Body of pancreas (tissue), 4 donors: ENCODE data around the gene BAAT. TPM values are rescaled to one million over a fixed set of nuclear protein-coding genes. Genes with fewer than 3 reads are reported as not detected.
A peak's percentile ranks its signal among the peaks of the same experiment; 100 is the strongest.

Experiments
- ATAC-seq: fragments of 150-250 bp; one replicate; pipeline ENCODE4 v1.9.1; 2016
- DNase-seq, 4 donors: peaks; one replicate each; pipeline ENCODE4 v3.0.0-alpha.2; 2019
- H3K27ac ChIP-seq, 4 donors: fragments of 200-600 bp; sonication (generic); 1 replicate in 3 of 4; 2 replicates in 1 of 4; pipeline versions ENCODE4 v1.5.1 to v1.6.1; 2016 to 2019; ENCODE audit warnings: mild to moderate bottlenecking in 1 of 4, mixed read lengths in 1 of 4, moderate library complexity in 1 of 4
- H3K27me3 ChIP-seq, 2 donors: fragments of 200-600 bp; sonication (generic); one replicate each; pipeline ENCODE4 v1.6.0; 2016; ENCODE audit warnings: mild to moderate bottlenecking in 1 of 2
- H3K36me3 ChIP-seq, 2 donors: fragments of 200-600 bp; sonication (generic); replicated peaks in 1 of 2; 2 replicates each; pipeline ENCODE4 v1.5.1; 2016; ENCODE audit warnings: low read depth in 2 of 2; ENCODE audit not compliant: insufficient read depth in 1 of 2
- H3K4me1 ChIP-seq: fragments of 200-600 bp; sonication (generic); one replicate; pipeline ENCODE4 v1.6.0; 2016
- H3K4me3 ChIP-seq, 2 donors: fragments of 200-600 bp; sonication (generic); 1 replicate in 1 of 2; 2 replicates in 1 of 2; pipeline ENCODE4 v1.5.1; 2016 to 2019
- H3K9me3 ChIP-seq, 3 donors: fragments of 200-600 bp; sonication (generic); 1 replicate in 2 of 3; 2 replicates in 1 of 3; pipeline ENCODE4 v1.5.1; 2016
- POLR2A ChIP-seq, 3 donors: fragments of 450-650 bp; IDR thresholded peaks; one replicate each; pipeline ENCODE4 v1.6.1; 2016; ENCODE audit warnings: antibody characterized with exemption in 3 of 3, mild to moderate bottlenecking in 2 of 3
- WGBS, 2 donors: methylation state at CpG; one replicate each; pipeline ENCODE4 v1.1.5; 2017; 5-methylcytosine and 5-hydroxymethylcytosine counted together
- intact Hi-C: fragments of 100-400 bp; cut with DNase I; formaldehyde crosslinking; loops from one replicate; pipeline ENCODE4 v1.15.1; 2023
- total RNA-seq, 2 donors: library from RNA; depleted of rRNA; stranded (reverse); fragments of >200 nt; gene quantifications; one replicate each; pipeline ENCODE4 v1.1.0, GENCODE V29; 2016
- TF ChIP-seq, protein P1 (sequence below), 7 experiments: fragments of 450-650 bp in 4 of 7; fragments of 200-600 bp in 3 of 7; sonication (generic) in 3 of 7; IDR thresholded peaks; one replicate each; pipeline ENCODE4 v1.5.1; 2016 to 2019; ENCODE audit warnings: antibody characterized with exemption in 7 of 7

Gene BAAT
- total RNA-seq, 2 donors from 2014 or later, result 1.0 to 2.6 TPM

DNA sequence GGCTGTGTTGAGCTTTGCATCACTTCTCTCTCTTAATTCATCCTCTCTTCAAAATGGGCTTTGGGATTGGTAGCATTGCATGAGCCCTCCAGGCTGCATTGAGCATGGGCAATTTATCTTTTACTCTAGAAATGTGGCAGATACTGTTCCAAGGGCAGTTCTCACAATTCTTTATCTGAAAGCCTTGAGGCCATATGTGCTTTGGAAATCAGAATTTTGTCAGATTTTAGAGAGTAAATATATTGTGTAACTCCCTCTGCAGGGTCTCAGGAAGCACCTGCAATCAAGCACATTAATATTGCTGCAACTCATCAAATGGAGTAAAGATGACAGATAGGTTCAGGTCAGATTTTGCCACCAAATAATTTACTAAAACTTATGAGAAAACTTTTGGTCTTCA lies 33.2 kb upstream of the BAAT start:
- ATAC-seq (peak; percentile 54), DNase-seq (no peak)
- Histone ChIP-seq H3K27ac (peak overlapping the region in 2 of 4 donors; percentile 9 to 27), H3K9me3 (no peaks in the 10 kb centered on the region), H3K36me3 (no peaks in the 10 kb centered on the region), H3K4me1 (peaks cover 56% of the 10 kb centered on the region), H3K4me3 (no peak overlapping the region), H3K27me3 (no peaks in the 10 kb centered on the region)
- intact Hi-C loops, result no loop called here
- TF ChIP-seq POLR2A (IDR thresholded peaks at IDR 0.05), result no peak
- TF ChIP-seq, protein P1, sequence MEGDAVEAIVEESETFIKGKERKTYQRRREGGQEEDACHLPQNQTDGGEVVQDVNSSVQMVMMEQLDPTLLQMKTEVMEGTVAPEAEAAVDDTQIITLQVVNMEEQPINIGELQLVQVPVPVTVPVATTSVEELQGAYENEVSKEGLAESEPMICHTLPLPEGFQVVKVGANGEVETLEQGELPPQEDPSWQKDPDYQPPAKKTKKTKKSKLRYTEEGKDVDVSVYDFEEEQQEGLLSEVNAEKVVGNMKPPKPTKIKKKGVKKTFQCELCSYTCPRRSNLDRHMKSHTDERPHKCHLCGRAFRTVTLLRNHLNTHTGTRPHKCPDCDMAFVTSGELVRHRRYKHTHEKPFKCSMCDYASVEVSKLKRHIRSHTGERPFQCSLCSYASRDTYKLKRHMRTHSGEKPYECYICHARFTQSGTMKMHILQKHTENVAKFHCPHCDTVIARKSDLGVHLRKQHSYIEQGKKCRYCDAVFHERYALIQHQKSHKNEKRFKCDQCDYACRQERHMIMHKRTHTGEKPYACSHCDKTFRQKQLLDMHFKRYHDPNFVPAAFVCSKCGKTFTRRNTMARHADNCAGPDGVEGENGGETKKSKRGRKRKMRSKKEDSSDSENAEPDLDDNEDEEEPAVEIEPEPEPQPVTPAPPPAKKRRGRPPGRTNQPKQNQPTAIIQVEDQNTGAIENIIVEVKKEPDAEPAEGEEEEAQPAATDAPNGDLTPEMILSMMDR (IDR thresholded peaks at IDR 0.05), result no peak

DNA sequence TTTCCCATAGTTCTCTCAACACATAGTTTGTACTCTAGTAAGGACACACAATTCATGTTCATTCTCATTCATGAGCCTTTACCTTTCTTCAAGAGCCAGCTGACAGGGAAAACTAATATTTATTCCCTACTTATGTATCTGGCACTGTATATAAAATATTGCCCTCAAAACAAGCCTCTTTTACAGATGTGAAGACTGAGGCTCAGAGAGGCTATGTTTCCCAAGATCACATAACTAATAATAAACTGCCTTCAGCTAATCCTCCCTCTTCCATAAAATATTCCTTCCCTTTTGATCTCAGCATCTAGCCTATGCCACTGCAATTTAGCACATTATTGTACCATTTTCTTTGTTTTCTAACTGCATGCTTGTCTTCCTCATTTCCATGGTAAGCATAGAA lies 32.6 kb upstream of the BAAT start:
- intact Hi-C loops, result no loop called here
- H3K9me3 ChIP-seq, result no peaks in the 10 kb centered on the region

GRCh38 chr9:101415578-101415977 lies 30.8 kb upstream of the BAAT start:
- DNase-seq (no peak), ATAC-seq (no peak)
- Histone ChIP-seq H3K27ac (no peak overlapping the region), H3K4me1 (peaks cover 32% of the 10 kb centered on the region), H3K27me3 (no peaks in the 10 kb centered on the region), H3K36me3 (no peaks in the 10 kb centered on the region), H3K4me3 (no peak overlapping the region), H3K9me3 (peaks cover 0 to 5% (median 0%) of the 10 kb centered on the region in 3 donors)
- intact Hi-C loops, result no loop called here
- TF ChIP-seq, protein P1 (IDR thresholded peaks at IDR 0.05), result no peak
- no peak for TF ChIP-seq POLR2A (IDR thresholded peaks at IDR 0.05)

More for the DNA sequence above, 32.6 kb upstream of the BAAT start:
- no peaks in the 10 kb centered on the region for H3K27me3 ChIP-seq
- peaks cover 50% of the 10 kb centered on the region for H3K4me1 ChIP-seq
- TF ChIP-seq POLR2A (IDR thresholded peaks at IDR 0.05), result no peak
- TF ChIP-seq, protein P1 (IDR thresholded peaks at IDR 0.05), result no peak
- no peak overlapping the region for H3K4me3 ChIP-seq
- H3K27ac ChIP-seq, result peak overlapping the region in 2 of 4 donors; percentile 9 to 27
- H3K36me3 ChIP-seq, result no peaks in the 10 kb centered on the region
- DNase-seq (no peak), ATAC-seq (no peak)

GRCh38 chr9:101414839-101415238 lies 30.0 kb upstream of the BAAT start:
- Histone ChIP-seq H3K27ac (no peak overlapping the region), H3K27me3 (no peaks in the 10 kb centered on the region), H3K9me3 (peaks cover 0 to 13% (median 0%) of the 10 kb centered on the region in 3 donors), H3K4me1 (peaks cover 28% of the 10 kb centered on the region), H3K4me3 (no peak overlapping the region), H3K36me3 (no peaks in the 10 kb centered on the region)
- intact Hi-C loops, result no loop called here
- ATAC-seq, result no peak
- DNase-seq, result no peak
- no peak for TF ChIP-seq POLR2A (IDR thresholded peaks at IDR 0.05)
- TF ChIP-seq, protein P1 (IDR thresholded peaks at IDR 0.05), result no peak

- H3K36me3 ChIP-seq, result peaks cover 36 to 40% of the 10 kb centered on the region in 2 donors
- TF ChIP-seq, protein P1 (IDR thresholded peaks at IDR 0.05), result no peak
- no peak for TF ChIP-seq POLR2A (IDR thresholded peaks at IDR 0.05)
- DNase-seq (no peak), ATAC-seq (no peak)
- 98 to 99% methylated on average over 4 of the region's 4 CpGs for WGBS, 2 donors
- H3K27ac ChIP-seq, result no peak overlapping the region
- intact Hi-C loops, result no loop called here
- H3K9me3 ChIP-seq, result peaks cover 0 to 59% (median 0%) of the 10 kb centered on the region in 3 donors
- H3K27me3 ChIP-seq, result no peaks in the 10 kb centered on the region
- no peak overlapping the region for H3K4me3 ChIP-seq
- no peaks in the 10 kb centered on the region for H3K4me1 ChIP-seq
These were observed 24.3 kb upstream of the BAAT start for GRCh38 chr9:101409079-101409477.
